BE2C (cell line): ENCODE results near the gene MAML2.

Experiments
- DNase-seq: peaks from one replicate; pipeline ENCODE4 v3.0.0-alpha.2; 2020
- H3K27me3 ChIP-seq: fragments of 250-450 bp; sonication (Bioruptor Pico); 2 replicates; pipeline ENCODE4 v1.5.1; 2020; ENCODE audit warnings: mild to moderate bottlenecking
- H3K36me3 ChIP-seq: fragments of 250-450 bp; sonication (Bioruptor Pico); 2 replicates; pipeline ENCODE4 v1.5.1; 2020; ENCODE audit warnings: mild to moderate bottlenecking
- H3K4me1 ChIP-seq: fragments of 250-450 bp; sonication (Bioruptor Pico); 2 replicates; pipeline ENCODE4 v1.5.1; 2020
- H3K4me3 ChIP-seq: 2 replicates; pipeline ENCODE4 v1.5.1; 2011; ENCODE audit warnings: low read depth, low read length
- H3K9me3 ChIP-seq: fragments of 250-450 bp; sonication (Bioruptor Pico); 2 replicates; pipeline ENCODE4 v1.5.1; 2020
- TF ChIP-seq, protein P1 (sequence below): IDR thresholded peaks from 2 replicates; pipeline ENCODE4 v1.5.1; 2012; ENCODE audit warnings: mild to moderate bottlenecking, low read depth, low read length

The MAML2 gene

DNA sequence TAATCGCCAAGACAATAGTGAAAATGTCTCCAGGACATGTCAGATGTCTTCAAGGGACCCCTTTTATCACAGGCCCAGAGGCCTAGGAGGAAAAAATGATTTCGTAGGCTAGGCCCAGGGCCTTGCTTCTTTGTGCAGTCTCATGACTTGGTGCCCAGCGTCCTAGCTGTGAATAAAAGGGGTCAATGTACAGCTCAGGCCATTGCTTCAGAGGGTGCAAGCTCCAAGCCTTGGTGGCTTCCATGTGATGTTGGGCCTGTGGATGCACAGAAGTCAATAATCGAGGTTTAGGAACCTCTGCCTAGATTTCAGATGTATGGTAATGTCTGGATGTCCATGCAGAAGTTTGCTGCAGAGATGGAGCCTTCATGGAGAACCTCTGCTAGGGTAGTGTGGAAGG lies 398.4 kb downstream of the MAML2 start:
- TF ChIP-seq, protein P1, sequence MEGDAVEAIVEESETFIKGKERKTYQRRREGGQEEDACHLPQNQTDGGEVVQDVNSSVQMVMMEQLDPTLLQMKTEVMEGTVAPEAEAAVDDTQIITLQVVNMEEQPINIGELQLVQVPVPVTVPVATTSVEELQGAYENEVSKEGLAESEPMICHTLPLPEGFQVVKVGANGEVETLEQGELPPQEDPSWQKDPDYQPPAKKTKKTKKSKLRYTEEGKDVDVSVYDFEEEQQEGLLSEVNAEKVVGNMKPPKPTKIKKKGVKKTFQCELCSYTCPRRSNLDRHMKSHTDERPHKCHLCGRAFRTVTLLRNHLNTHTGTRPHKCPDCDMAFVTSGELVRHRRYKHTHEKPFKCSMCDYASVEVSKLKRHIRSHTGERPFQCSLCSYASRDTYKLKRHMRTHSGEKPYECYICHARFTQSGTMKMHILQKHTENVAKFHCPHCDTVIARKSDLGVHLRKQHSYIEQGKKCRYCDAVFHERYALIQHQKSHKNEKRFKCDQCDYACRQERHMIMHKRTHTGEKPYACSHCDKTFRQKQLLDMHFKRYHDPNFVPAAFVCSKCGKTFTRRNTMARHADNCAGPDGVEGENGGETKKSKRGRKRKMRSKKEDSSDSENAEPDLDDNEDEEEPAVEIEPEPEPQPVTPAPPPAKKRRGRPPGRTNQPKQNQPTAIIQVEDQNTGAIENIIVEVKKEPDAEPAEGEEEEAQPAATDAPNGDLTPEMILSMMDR, result no peak
- H3K27me3 ChIP-seq, result no peaks in the 10 kb centered on the region
- no peak for DNase-seq
- no peaks in the 10 kb centered on the region; the same call in 1 of the 2 replicates for H3K9me3 ChIP-seq
- H3K4me3 ChIP-seq, result no peak overlapping the region
- H3K4me1 ChIP-seq, result no peaks in the 10 kb centered on the region; the same call in 1 of the 2 replicates
- no peaks in the 10 kb centered on the region for H3K36me3 ChIP-seq

DNA sequence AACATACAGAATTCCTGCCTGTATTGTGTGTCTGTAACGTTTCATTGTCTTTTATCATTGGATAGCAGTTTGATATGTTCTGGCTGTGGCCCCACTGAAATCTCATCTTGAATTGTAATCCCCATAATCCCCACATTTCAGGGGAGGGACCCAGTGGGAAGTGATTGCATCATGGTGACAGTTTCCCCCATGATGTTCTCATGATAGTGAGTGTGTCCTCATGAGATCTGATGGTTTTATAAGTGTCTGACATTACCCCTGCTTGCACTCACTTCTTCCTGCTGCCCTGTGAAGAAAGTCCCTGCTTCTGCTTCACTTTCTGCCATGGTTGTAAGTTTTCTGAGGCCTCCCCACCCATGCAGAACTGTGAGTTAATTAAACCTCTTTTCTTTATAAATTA lies 399.4 kb downstream of the MAML2 start:
- Histone ChIP-seq H3K27me3 (no peaks in the 10 kb centered on the region), H3K4me1 (no peaks in the 10 kb centered on the region; the same call in 1 of the 2 replicates), H3K9me3 (no peaks in the 10 kb centered on the region; the same call in 1 of the 2 replicates), H3K36me3 (no peaks in the 10 kb centered on the region), H3K4me3 (no peak overlapping the region)
- TF ChIP-seq, protein P1, result no peak
- no peak for DNase-seq

DNA sequence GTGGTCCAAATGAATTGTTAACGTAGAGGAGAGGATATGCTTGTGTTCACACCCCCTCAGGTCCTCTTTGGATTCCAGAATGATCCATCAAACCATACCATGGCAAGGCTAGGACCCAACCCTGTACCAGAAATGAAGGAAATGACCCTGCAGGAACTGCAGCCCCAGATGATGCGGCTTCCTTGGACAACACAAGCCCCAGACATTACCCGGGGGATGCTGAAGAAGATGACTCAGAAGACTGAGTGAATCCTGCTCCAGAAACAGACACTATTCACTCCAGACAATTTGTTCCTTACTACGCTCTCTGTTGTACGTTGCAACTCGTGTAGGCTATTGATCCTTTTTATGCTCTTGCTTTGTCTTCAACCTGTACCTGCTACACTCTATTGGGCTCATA lies 403.9 kb downstream of the MAML2 start:
- TF ChIP-seq, protein P1, result no peak
- Histone ChIP-seq H3K36me3 (no peaks in the 10 kb centered on the region), H3K4me1 (no peaks in the 10 kb centered on the region; the same call in 1 of the 2 replicates), H3K9me3 (no peaks in the 10 kb centered on the region), H3K4me3 (no peak overlapping the region), H3K27me3 (no peaks in the 10 kb centered on the region)
- DNase-seq, result no peak

DNA sequence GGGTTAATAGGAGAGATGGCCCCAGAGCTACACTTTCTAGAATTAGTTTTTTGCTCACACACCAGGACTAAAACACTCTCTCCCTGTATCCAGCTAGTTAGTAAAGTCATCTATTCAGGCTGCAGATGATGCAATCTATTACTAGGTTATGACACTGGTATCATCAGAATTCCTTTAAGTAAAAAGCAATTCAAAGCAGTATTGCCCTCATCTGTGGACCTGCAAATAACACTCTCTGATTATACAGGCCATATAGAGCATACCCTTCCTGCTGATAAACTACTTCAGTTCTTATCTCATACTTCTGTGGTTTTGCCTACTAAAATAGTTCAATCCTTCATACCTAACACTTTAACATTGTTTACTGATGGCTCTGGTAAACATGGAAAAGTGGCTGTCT lies 405.6 kb downstream of the MAML2 start:
- TF ChIP-seq, protein P1, result no peak
- Histone ChIP-seq H3K9me3 (no peaks in the 10 kb centered on the region), H3K4me3 (no peak overlapping the region), H3K27me3 (no peaks in the 10 kb centered on the region), H3K4me1 (no peaks in the 10 kb centered on the region; the same call in 1 of the 2 replicates), H3K36me3 (no peaks in the 10 kb centered on the region)
- no peak for DNase-seq

DNA sequence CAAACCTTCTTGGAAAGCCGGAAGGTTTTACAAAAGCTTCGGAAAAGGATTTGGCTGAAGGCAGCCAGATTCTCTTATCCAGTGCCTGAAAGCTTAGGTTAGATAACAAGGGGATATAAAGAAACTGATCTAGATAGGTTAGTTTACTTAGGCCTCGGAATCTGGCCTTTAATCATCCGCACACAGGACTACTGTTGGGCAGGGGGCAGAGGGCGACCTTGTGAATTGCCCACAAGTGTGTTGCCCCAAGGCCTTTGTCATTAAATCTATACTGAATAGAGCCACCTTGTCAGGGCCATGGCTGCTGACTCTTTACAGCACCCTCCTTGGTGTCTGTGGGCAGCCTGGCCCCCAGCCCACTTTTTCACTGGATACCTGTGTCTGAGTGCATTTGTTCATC lies 409.4 kb downstream of the MAML2 start:
- Histone ChIP-seq H3K27me3 (no peaks in the 10 kb centered on the region), H3K4me3 (no peak overlapping the region), H3K36me3 (no peaks in the 10 kb centered on the region), H3K4me1 (no peaks in the 10 kb centered on the region), H3K9me3 (no peaks in the 10 kb centered on the region)
- DNase-seq, result no peak
- TF ChIP-seq, protein P1, result no peak

DNA sequence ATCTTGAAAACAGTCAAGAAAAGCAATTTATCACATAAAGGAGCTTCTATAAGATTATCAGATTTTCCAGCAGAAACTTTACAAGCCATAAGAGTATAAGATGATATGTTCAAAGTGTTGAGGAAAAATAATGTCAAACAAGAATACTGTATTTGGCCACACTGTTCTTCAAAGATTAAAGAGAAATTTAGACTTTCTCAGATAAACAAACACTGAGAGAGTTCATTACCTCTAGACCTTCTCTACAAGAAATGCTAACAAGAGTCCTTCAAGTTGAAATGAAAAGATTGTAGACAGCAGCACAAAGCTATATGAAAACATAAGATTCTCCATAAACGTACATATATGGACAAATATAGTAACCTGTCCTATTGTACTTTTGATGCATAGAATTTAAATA lies 411.1 kb downstream of the MAML2 start:
- no peaks in the 10 kb centered on the region for H3K4me1 ChIP-seq
- H3K4me3 ChIP-seq, result no peak overlapping the region
- TF ChIP-seq, protein P1, result no peak
- no peak for DNase-seq
- H3K36me3 ChIP-seq, result no peaks in the 10 kb centered on the region
- no peaks in the 10 kb centered on the region for H3K27me3 ChIP-seq
- H3K9me3 ChIP-seq, result no peaks in the 10 kb centered on the region
